HUES6 (cell line): ENCODE data around the gene SAMD14.
A peak's percentile ranks its signal among the peaks of the same experiment; 100 is the strongest.

Experiments used
- H3K27ac ChIP-seq: 2 replicates; pipeline ENCODE4 v1.7.0; 2013; ENCODE audit warnings: low read depth, mild to moderate bottlenecking, low read length, inconsistent platforms
- H3K27me3 ChIP-seq: 2 replicates; pipeline ENCODE4 v1.6.1; 2013; ENCODE audit warnings: low read length; ENCODE audit not compliant: control insufficient read depth, insufficient read depth
- H3K36me3 ChIP-seq: 2 replicates; pipeline ENCODE4 v1.6.1; 2013; ENCODE audit warnings: low read length; ENCODE audit not compliant: control insufficient read depth, insufficient read depth
- H3K4me1 ChIP-seq: 2 replicates; pipeline ENCODE4 v1.6.1; 2013; ENCODE audit warnings: low read length; ENCODE audit not compliant: control insufficient read depth, insufficient read depth
- H3K4me3 ChIP-seq: 2 replicates; pipeline ENCODE4 v1.5.1; 2013; ENCODE audit warnings: low read depth, low read length
- H3K9ac ChIP-seq: one replicate; pipeline ENCODE4 v1.6.1; 2013; ENCODE audit warnings: mild to moderate bottlenecking, low read length
- H3K9me3 ChIP-seq: 2 replicates; pipeline ENCODE4 v1.6.1; 2013; ENCODE audit warnings: low read depth, low read length; ENCODE audit not compliant: control insufficient read depth, insufficient read depth

The SAMD14 gene

GRCh38 chr17:50098583-50098982 is 31.4 kb downstream of the SAMD14 start:
- peaks cover 28% of the 10 kb centered on the region for H3K4me1 ChIP-seq
- H3K9me3 ChIP-seq, result no peaks in the 10 kb centered on the region
- H3K9ac ChIP-seq, result no peak overlapping the region
- no peak overlapping the region for H3K27ac ChIP-seq
- H3K27me3 ChIP-seq, result no peaks in the 10 kb centered on the region
- H3K36me3 ChIP-seq, result 0 out of 2 replicates have a peak, but pooled peaks cover 5% of the 10 kb centered on the region
- H3K4me3 ChIP-seq, result no peak overlapping the region

GRCh38 chr17:50097926-50098325 is 32.0 kb downstream of the SAMD14 start:
- H3K9ac ChIP-seq, result no peak overlapping the region
- no peak overlapping the region for H3K4me3 ChIP-seq
- H3K36me3 ChIP-seq, result 0 out of 2 replicates have a peak, but pooled peaks cover 5% of the 10 kb centered on the region
- H3K27ac ChIP-seq, result no peak overlapping the region
- H3K4me1 ChIP-seq, result peaks cover 28% of the 10 kb centered on the region
- no peaks in the 10 kb centered on the region for H3K27me3 ChIP-seq
- no peaks in the 10 kb centered on the region for H3K9me3 ChIP-seq

GRCh38 chr17:50097455-50097854 is 32.5 kb downstream of the SAMD14 start:
- Histone ChIP-seq H3K36me3 (0 out of 2 replicates have a peak, but pooled peaks cover 5% of the 10 kb centered on the region), H3K27ac (no peak overlapping the region), H3K4me3 (no peak overlapping the region), H3K9ac (no peak overlapping the region), H3K27me3 (no peaks in the 10 kb centered on the region), H3K9me3 (no peaks in the 10 kb centered on the region), H3K4me1 (peaks cover 28% of the 10 kb centered on the region)

GRCh38 chr17:50096758-50097157 is 33.2 kb downstream of the SAMD14 start:
- H3K27ac ChIP-seq, result no peak overlapping the region
- no peak overlapping the region for H3K9ac ChIP-seq
- 0 out of 2 replicates have a peak, but pooled peaks cover 5% of the 10 kb centered on the region for H3K36me3 ChIP-seq
- H3K4me3 ChIP-seq, result no peak overlapping the region
- peaks cover 23% of the 10 kb centered on the region for H3K4me1 ChIP-seq
- no peaks in the 10 kb centered on the region for H3K9me3 ChIP-seq
- no peaks in the 10 kb centered on the region for H3K27me3 ChIP-seq

GRCh38 chr17:50096092-50096491 is 33.9 kb downstream of the SAMD14 start:
- H3K27ac ChIP-seq, result no peak overlapping the region
- H3K9ac ChIP-seq, result no peak overlapping the region

GRCh38 chr17:50095626-50096037 is 34.3 kb downstream of the SAMD14 start:
- Histone ChIP-seq H3K4me3 (peak overlapping the region; percentile 92), H3K9me3 (no peaks in the 10 kb centered on the region), H3K27me3 (no peaks in the 10 kb centered on the region), H3K4me1 (peaks cover 12% of the 10 kb centered on the region), H3K9ac (peak overlapping the region; percentile 61), H3K27ac (no peak overlapping the region), H3K36me3 (0 out of 2 replicates have a peak, but pooled peaks cover 5% of the 10 kb centered on the region)

More at GRCh38 chr17:50096092-50096491, 33.9 kb downstream of the SAMD14 start:
- H3K4me1 ChIP-seq, result peaks cover 16% of the 10 kb centered on the region
- no peaks in the 10 kb centered on the region for H3K9me3 ChIP-seq
- H3K27me3 ChIP-seq, result no peaks in the 10 kb centered on the region
- 0 out of 2 replicates have a peak, but pooled peaks cover 5% of the 10 kb centered on the region for H3K36me3 ChIP-seq
- peak overlapping the region; percentile 92 for H3K4me3 ChIP-seq

GRCh38 chr17:50094753-50095619 is 35.0 kb downstream of the SAMD14 start, which contains the start of gene PDK2:
Gene PDK2 (plus strand): TSS chr17:50095351. CDS start chr17:50095436, 85 bp downstream.
- no peak within 1 kb of the TSS for H3K27ac ChIP-seq
- 0 out of 2 replicates have a peak, but pooled peaks cover 5% of the 10 kb centered on the region for H3K36me3 ChIP-seq

GRCh38 chr17:50094243-50094752 is 35.7 kb downstream of the SAMD14 start:
- Histone ChIP-seq H3K4me1 (peaks cover 6% of the 10 kb centered on the region), H3K27me3 (no peaks in the 10 kb centered on the region), H3K27ac (no peak overlapping the region), H3K9ac (peak overlapping the region; percentile 36), H3K9me3 (no peaks in the 10 kb centered on the region), H3K36me3 (peaks cover 10% of the 10 kb centered on the region; the same call in 1 of the 2 replicates), H3K4me3 (peak overlapping the region; percentile 92)

More at GRCh38 chr17:50094753-50095619, 35.0 kb downstream of the SAMD14 start, which contains the start of gene PDK2:
- Histone ChIP-seq H3K4me3 (peak within 1 kb of the TSS; percentile 92), H3K4me1 (peaks cover 6% of the 10 kb centered on the region), H3K27me3 (no peaks in the 10 kb centered on the region), H3K9ac (peak within 1 kb of the TSS; percentile 61), H3K9me3 (no peaks in the 10 kb centered on the region)

- H3K27me3 ChIP-seq, result no peaks in the 10 kb centered on the region
- H3K27ac ChIP-seq, result no peak overlapping the region
- no peaks in the 10 kb centered on the region for H3K9me3 ChIP-seq
- no peak overlapping the region for H3K9ac ChIP-seq
- H3K4me1 ChIP-seq, result peaks cover 6% of the 10 kb centered on the region
- H3K36me3 ChIP-seq, result peaks cover 12% of the 10 kb centered on the region; the same call in 1 of the 2 replicates
- H3K4me3 ChIP-seq, result no peak overlapping the region
Measured at GRCh38 chr17:50093807-50094206, 36.2 kb downstream of the SAMD14 start.

- Histone ChIP-seq H3K27me3 (no peaks in the 10 kb centered on the region), H3K36me3 (peaks cover 7% of the 10 kb centered on the region; the same call in 1 of the 2 replicates), H3K27ac (no peak overlapping the region), H3K4me3 (no peak overlapping the region), H3K4me1 (peaks cover 6% of the 10 kb centered on the region), H3K9me3 (no peaks in the 10 kb centered on the region), H3K9ac (no peak overlapping the region)
Measured at GRCh38 chr17:50093246-50093645, 36.7 kb downstream of the SAMD14 start.

GRCh38 chr17:50091918-50092285 is 38.1 kb downstream of the SAMD14 start:
- H3K4me3 ChIP-seq, result no peak overlapping the region
- H3K36me3 ChIP-seq, result peaks cover 7% of the 10 kb centered on the region; the same call in 1 of the 2 replicates
- no peaks in the 10 kb centered on the region for H3K27me3 ChIP-seq
- no peaks in the 10 kb centered on the region for H3K9me3 ChIP-seq
- H3K4me1 ChIP-seq, result peaks cover 6% of the 10 kb centered on the region
- no peak overlapping the region for H3K9ac ChIP-seq
- no peak overlapping the region for H3K27ac ChIP-seq
